ENCODE data around the gene CGN.

DNA sequence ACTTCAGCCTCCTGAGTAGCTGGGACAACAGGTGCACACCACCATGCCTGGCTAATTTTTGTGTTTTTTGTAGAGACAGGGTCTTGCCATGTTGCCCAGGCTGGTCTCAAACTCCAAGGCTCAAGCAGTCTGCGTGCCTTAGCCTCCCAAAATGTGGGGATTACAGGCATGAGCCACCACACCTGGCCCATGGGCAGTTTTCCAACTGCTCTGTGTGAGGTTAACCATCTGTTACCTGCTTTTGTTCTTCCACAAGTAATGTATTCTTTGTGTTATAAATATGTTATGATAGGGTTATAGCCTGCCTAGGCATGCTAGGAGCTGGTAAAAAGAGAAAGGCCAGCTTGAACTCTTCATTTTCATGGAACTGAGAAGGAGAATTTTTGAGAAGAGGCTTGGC lies 59.6 kb downstream of the CGN start:
- TF ChIP-seq, protein P1, sequence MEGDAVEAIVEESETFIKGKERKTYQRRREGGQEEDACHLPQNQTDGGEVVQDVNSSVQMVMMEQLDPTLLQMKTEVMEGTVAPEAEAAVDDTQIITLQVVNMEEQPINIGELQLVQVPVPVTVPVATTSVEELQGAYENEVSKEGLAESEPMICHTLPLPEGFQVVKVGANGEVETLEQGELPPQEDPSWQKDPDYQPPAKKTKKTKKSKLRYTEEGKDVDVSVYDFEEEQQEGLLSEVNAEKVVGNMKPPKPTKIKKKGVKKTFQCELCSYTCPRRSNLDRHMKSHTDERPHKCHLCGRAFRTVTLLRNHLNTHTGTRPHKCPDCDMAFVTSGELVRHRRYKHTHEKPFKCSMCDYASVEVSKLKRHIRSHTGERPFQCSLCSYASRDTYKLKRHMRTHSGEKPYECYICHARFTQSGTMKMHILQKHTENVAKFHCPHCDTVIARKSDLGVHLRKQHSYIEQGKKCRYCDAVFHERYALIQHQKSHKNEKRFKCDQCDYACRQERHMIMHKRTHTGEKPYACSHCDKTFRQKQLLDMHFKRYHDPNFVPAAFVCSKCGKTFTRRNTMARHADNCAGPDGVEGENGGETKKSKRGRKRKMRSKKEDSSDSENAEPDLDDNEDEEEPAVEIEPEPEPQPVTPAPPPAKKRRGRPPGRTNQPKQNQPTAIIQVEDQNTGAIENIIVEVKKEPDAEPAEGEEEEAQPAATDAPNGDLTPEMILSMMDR (IDR thresholded peaks at IDR 0.05): no peak
- no peak for TF ChIP-seq POLR2A (IDR thresholded peaks at IDR 0.05)
